ENCODE measurements around the gene PDS5B. TPM values are rescaled to one million over a fixed set of nuclear protein-coding genes. Genes with fewer than 3 reads are reported as not detected.

The PDS5B gene
- total and polyA plus RNA-seq, 2 of the 8 experiments (the other 6 are each of a cell fraction or from before 2014, with no cell fraction given), result 5.5 to 54.6 TPM

GRCh38 chr13:32733690-32734089 is 147.4 kb downstream of the PDS5B start (continued):
- no peak for TF ChIP-seq CHD7 (IDR thresholded peaks at IDR 0.05; ENCODE audit: insufficient replicate concordance, low read length)
- no peak for TF ChIP-seq GABPA (IDR thresholded peaks at IDR 0.05; ENCODE audit: borderline replicate concordance, insufficient read depth, low read length)
- no peak for TF ChIP-seq JUN (IDR thresholded peaks at IDR 0.05; ENCODE audit: low read depth, low read length)
- TF ChIP-seq RXRA (IDR thresholded peaks at IDR 0.05; ENCODE audit: insufficient read depth, low read depth, low read length), result no peak
- TF ChIP-seq TBP (IDR thresholded peaks at IDR 0.05; ENCODE audit: low read depth, low read length), result no peak
- no peak for TF ChIP-seq POLR2AphosphoS5 (IDR thresholded peaks at IDR 0.05; ENCODE audit: low read depth, low read length)
- TF ChIP-seq GTF2F1 (IDR thresholded peaks at IDR 0.05; ENCODE audit: borderline replicate concordance, low read depth, low read length), result no peak
- no peak for TF ChIP-seq SAP30 (IDR thresholded peaks at IDR 0.05; ENCODE audit: insufficient read depth, insufficient replicate concordance, low read length)
- no peak for TF ChIP-seq TCF12 (IDR thresholded peaks at IDR 0.05; ENCODE audit: low read depth, low read length)
- TF ChIP-seq CREB1 (IDR thresholded peaks at IDR 0.05), result no peak
- TF ChIP-seq ASH2L (IDR thresholded peaks at IDR 0.05; ENCODE audit: low read length), result no peak

Measured in H1 (cell line).